CD4-positive, alpha-beta T cell treated with Interleukin-2 at 100 ng/mL for 4 hours (primary cell): ENCODE data around the gene PRSS22.

Source experiments
- DNase-seq: peaks from one replicate; pipeline ENCODE4 v3.0.0-alpha.2; 2020; ENCODE audit warnings: low spot score

Gene PRSS22

GRCh38 chr16:2829501-2830354 lies 28.2 kb downstream of the PRSS22 start, which contains the start of gene ZG16B:
TSS of gene ZG16B (plus strand) at chr16:2830303. CDS start at chr16:2830442, 139 bp downstream.
- no peak for DNase-seq

- no peak for DNase-seq
These were observed 29.0 kb downstream of the PRSS22 start for GRCh38 chr16:2828876-2829430.

GRCh38 chr16:2828521-2828840 lies 29.5 kb downstream of the PRSS22 start:
- no peak for DNase-seq

- DNase-seq = no peak
These were observed 30.0 kb downstream of the PRSS22 start for GRCh38 chr16:2827831-2828520.

- DNase-seq = no peak
These were observed 30.6 kb downstream of the PRSS22 start for GRCh38 chr16:2827374-2827791.

- no peak for DNase-seq
These were observed 31.2 kb downstream of the PRSS22 start for GRCh38 chr16:2826591-2827373.

GRCh38 chr16:2825906-2826305 lies 32.1 kb downstream of the PRSS22 start:
- DNase-seq = no peak

DNA sequence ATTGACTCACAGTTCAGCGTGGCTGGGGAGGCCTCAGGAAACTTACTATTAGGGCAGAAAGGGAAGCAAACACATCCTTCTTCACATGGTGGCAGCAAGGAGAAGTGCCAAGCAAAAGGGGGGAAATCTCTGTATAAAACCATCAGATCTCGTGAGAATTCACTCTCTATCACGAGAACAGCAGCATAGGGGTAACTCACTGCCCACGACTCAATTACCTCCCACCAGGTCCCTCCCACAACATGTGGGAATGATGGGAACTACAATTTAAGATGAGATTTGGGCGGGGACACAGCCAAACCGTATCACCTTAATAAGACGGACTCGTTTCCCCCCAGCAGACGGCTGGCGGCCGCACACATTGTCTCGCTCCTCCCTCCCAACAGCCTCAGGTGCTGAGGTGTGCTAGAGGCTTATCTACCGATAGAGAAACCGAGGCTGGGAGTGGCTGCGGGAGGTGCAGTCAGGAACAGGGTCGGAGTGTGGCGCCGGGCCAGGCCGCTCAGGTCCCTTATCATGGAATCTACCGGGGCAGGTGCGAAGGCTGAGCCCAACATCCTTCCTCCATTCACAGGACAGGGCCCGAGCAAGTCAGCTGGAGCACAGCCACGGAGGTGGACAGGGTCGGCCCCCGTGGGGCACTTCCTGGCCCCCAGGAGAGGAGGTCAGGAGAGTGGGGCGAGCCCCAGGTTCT lies 32.8 kb downstream of the PRSS22 start:
- no peak for DNase-seq

- no peak for DNase-seq
These were observed 33.3 kb downstream of the PRSS22 start for GRCh38 chr16:2824626-2825025.

DNA sequence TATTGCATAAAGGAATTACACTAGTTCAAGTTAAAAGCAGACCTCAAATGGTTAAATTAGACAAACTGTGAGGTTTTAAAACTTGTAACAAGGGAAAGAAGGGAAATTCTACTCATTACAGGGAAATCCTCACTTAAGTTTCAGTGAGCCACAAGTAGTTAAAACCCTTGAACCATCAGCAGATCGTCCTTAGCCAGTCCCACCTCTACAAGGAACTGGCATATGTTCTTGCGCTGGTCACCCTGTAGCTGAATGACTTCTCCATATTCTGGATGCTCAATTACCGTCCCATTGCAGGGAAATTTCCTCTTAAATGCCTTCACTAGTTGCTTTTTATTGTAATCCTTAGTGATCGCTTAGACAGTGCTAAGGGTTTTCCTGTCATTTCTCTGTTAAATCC lies 35.5 kb downstream of the PRSS22 start:
- no peak for DNase-seq

GRCh38 chr16:2822158-2822495 lies 35.8 kb downstream of the PRSS22 start:
- DNase-seq = no peak

DNA sequence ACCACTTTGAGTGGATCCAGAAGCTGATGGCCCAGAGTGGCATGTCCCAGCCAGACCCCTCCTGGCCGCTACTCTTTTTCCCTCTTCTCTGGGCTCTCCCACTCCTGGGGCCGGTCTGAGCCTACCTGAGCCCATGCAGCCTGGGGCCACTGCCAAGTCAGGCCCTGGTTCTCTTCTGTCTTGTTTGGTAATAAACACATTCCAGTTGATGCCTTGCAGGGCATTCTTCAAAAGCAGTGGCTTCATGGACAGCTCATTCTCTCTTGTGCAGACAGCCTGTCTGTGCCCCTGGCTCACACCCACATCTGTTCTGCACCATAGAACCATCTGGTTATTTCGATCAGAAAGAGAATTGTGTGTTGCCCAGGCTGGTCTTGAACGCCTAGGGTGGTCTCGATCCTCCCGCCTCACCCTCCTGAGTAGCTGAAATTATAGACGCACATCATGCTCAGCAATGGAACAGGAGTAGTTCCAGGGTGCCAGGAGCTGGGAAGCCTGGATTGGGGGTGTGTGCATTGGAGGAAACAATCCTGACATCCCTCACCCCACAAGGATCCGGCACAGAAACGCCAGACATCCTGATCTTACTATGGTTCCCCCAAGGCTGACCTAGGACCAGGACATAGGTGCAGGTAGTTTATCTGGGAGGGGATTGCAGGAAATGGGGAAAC lies 36.3 kb downstream of the PRSS22 start:
- no peak for DNase-seq

DNA sequence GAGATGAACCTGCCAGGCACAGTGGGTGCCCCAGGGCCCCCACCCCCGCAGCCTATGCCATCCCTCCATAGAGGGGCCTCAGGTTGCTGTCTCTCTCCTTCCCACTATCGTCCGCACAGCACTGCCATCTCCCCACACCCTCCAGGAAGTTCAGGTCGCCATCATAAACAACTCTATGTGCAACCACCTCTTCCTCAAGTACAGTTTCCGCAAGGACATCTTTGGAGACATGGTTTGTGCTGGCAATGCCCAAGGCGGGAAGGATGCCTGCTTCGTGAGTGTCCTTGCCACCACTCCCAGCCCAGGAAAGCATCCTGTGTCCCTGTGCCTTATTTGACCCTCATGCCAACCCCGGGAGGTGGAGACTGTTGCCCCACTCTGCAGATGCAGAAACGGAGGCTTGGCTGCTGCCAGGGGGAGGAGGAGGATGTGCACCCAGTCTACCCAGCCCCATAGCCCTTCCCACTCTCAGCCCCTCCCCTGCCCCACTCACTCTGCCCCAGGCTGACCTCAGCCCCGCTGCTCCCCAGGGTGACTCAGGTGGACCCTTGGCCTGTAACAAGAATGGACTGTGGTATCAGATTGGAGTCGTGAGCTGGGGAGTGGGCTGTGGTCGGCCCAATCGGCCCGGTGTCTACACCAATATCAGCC lies 37.0 kb downstream of the PRSS22 start:
- no peak for DNase-seq

- DNase-seq = no peak
These were observed 37.8 kb downstream of the PRSS22 start for GRCh38 chr16:2819939-2820835.

DNA sequence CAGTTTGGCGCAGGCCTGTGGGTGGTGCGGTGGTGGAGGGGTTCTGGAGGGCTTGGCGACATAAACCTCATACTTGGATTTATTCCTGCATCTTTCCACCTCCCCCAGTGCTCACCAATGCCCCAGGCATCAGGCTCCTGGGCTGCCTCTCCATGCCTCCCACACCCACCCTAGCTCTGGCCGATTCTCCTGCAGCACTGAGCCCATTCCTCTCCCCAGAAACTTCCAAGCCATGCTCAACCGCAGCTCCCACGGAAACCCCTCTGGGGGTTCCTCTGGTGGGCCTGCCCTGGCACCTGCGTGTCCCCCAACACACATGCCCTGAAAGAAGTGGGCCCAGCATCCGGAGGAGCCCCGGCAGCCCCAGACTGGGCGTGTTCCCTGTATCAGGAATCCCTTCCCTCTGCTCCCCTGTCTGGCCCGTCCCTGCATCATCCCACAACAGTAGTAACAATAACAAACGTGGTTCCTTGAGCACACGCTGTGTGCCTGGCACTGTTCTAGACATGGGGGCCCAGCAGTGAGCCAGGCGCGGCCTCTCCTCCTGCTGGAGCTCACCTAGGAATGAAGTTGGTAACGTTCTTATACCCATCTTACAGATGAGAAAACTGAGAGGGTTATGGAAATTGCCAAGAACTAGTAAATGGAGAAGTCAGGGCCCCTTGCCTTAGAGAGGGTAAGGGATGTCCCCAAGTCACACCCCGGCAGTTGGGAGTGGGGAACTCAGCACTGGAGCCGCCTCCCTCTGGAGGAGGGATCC lies 38.6 kb downstream of the PRSS22 start:
- DNase-seq = no peak

DNA sequence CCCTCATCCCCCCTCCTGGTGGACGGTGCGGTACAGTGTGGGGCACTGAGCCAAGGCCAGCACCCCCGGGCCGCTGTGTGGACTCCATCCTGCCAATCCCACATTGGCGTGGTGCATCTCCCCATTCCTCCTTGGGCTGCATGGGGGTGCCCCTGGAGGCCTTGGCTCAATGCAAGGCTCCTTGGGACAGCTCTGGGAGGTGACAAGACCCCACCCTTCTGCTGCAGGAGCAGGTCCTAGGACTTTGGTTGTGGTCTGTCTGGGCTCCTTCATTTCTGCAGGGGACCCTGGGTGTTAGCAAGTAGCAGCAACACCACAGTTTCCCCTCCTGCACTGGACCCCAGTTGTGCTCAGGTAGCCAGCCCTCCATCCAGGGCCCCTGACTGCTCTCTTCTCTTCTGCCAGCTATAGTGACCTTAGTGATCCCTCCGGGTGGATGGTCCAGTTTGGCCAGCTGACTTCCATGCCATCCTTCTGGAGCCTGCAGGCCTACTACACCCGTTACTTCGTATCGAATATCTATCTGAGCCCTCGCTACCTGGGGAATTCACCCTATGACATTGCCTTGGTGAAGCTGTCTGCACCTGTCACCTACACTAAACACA lies 39.6 kb downstream of the PRSS22 start:
- no peak for DNase-seq

DNA sequence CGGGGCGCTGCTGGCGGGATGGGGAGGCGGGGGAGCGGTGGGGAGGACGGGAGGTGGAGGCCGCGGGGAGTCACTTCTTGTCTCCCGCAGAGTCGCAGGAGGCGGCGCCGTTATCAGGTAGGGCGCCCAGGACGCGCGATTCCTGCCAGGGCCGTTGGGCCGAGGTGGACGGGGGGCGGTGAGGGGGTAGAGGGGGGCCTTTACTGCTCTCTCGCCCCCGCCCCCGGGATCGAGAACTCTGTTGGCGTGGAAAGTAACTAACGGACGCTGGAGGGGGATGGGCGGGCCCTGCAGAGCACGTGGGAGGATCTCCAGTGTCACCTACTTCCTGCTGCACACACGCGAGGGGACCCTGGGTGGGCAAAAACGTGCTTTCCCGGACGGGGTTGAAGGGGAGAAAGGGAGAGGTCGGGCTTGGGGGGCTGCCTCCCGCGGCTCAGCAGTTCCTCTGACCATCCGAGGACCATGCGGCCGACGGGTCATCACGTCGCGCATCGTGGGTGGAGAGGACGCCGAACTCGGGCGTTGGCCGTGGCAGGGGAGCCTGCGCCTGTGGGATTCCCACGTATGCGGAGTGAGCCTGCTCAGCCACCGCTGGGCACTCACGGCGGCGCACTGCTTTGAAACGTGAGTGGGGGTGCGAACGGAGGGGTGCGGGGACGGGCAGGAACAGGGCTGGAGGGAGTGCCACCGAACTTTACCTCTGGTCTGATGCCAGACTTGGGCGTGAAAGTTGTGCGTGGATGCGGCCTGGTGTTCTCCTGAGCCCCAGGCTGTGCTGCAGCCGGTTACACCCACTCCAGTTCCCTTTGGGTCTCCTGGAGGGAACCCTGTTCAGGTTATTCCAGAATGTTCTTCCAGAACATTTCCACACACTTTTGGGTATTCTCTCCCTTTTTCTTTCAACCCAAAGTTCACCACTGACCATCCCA lies 40.4 kb downstream of the PRSS22 start:
- DNase-seq = no peak
